ENCODE results near the gene HOXC13. TPM values are rescaled to one million over a fixed set of nuclear protein-coding genes. Genes with fewer than 3 reads are reported as not detected.

The HOXC13 gene
- total RNA-seq, 1 donor from 2014 or later, result not detected

DNA sequence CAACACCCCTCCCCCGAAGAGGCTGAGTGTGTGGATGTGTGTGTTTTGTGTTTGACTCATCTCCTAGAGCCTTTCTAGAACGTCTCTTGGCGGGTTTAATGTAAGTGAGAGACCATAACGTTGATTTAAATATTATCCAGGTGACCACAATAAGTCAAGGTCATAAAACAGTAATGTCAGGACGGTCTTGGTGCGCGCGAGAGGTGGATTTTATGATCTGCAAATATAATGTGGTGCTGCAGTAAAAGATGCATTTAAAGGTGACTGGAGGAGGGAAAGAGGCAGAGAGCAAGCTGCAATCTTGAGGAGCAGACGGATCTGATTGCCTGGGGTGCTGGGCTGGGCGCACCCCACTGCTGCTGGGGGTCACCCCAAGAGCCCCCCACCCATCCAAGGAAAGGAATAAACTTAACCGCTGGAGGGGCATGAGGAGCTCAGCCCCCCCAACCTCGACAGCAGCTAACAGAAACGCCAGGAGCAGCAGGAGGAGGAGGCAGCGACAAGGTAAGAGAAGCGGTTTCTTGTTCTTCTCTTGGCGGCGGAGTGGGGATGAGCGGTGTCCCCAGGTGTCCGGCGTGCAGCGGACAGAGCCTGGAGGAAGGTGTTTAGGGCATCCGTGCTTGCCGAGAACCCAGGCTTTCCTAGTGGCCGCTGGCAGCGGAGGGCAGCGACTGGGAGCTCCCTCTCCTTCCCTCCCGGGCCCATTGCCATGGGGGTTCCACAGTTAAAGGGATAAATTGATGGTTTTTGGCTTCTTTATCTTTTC is 51.9 kb downstream of the HOXC13 start:
- intact Hi-C loops (cut with DNase I), result no loop called here
- ATAC-seq, result no peak
- Histone ChIP-seq H3K9me3 (no peaks in the 10 kb centered on the region), H3K4me3 (no peak overlapping the region), H3K27me3 (ENCODE audit: low read depth) (peaks cover 100% of the 10 kb centered on the region), H3K36me3 (no peaks in the 10 kb centered on the region), H3K27ac (no peak overlapping the region), H3K4me1 (peaks cover 32% of the 10 kb centered on the region)
- DNase-seq, result no peak
- no peak for TF ChIP-seq CTCF (IDR thresholded peaks at IDR 0.05)

- Histone ChIP-seq H3K4me3 (no peak overlapping the region), H3K36me3 (no peaks in the 10 kb centered on the region), H3K27ac (no peak overlapping the region), H3K27me3 (ENCODE audit: low read depth) (peaks cover 100% of the 10 kb centered on the region), H3K9me3 (no peaks in the 10 kb centered on the region), H3K4me1 (peaks cover 30% of the 10 kb centered on the region)
- intact Hi-C loops (cut with DNase I), result no loop called here
- ATAC-seq (no peak), DNase-seq (no peak)
- TF ChIP-seq CTCF (IDR thresholded peaks at IDR 0.05), result no peak
These were observed 52.4 kb downstream of the HOXC13 start for GRCh38 chr12:53991077-53991460.

GRCh38 chr12:53992377-53992889 is 53.8 kb downstream of the HOXC13 start:
- no peak for TF ChIP-seq CTCF (IDR thresholded peaks at IDR 0.05)
- ATAC-seq, result no peak
- Histone ChIP-seq H3K4me1 (peaks cover 38% of the 10 kb centered on the region), H3K4me3 (no peak overlapping the region), H3K36me3 (no peaks in the 10 kb centered on the region), H3K27me3 (ENCODE audit: low read depth) (peaks cover 100% of the 10 kb centered on the region), H3K9me3 (no peaks in the 10 kb centered on the region), H3K27ac (no peak overlapping the region)
- intact Hi-C loops (cut with DNase I), result no loop called here
- no peak for DNase-seq

GRCh38 chr12:53993162-53994008 is 54.8 kb downstream of the HOXC13 start:
- H3K36me3 ChIP-seq, result no peaks in the 10 kb centered on the region
- intact Hi-C loops (cut with DNase I), result no loop called here
- DNase-seq, result no peak
- no peak overlapping the region for H3K27ac ChIP-seq
- ATAC-seq, result no peak
- TF ChIP-seq CTCF (IDR thresholded peaks at IDR 0.05), result no peak
- H3K9me3 ChIP-seq, result no peaks in the 10 kb centered on the region
- no peak overlapping the region for H3K4me3 ChIP-seq
- H3K4me1 ChIP-seq, result peaks cover 39% of the 10 kb centered on the region
- peaks cover 100% of the 10 kb centered on the region for H3K27me3 ChIP-seq (ENCODE audit: low read depth)

DNA sequence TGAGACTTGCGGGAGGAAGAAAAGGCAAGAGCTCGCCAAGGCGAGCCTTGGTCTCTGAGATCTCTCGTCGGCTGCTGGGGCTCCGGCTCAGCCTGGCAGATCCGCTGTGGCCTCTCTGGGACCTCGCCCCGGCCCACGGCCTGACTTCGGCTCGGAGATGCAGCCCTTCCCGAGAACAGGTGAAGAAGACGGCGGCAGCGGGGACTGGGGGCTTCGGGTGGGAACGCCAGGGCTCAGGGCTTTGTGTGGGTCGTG is 55.3 kb downstream of the HOXC13 start:
- H3K9me3 ChIP-seq, result no peaks in the 10 kb centered on the region
- no peak overlapping the region for H3K27ac ChIP-seq
- peaks cover 38% of the 10 kb centered on the region for H3K4me1 ChIP-seq
- H3K4me3 ChIP-seq, result no peak overlapping the region
- ATAC-seq (no peak), DNase-seq (no peak)
- intact Hi-C loops (cut with DNase I), result no loop called here
- no peak for TF ChIP-seq CTCF (IDR thresholded peaks at IDR 0.05)
- H3K27me3 ChIP-seq (ENCODE audit: low read depth), result peaks cover 100% of the 10 kb centered on the region
- H3K36me3 ChIP-seq, result no peaks in the 10 kb centered on the region

Measured in lower lobe of right lung (tissue), 2 donors.